Osteocyte (in vitro differentiated cells): Measurements from ENCODE around the gene LOXL1. TPM values are rescaled to one million over a fixed set of nuclear protein-coding genes. Genes with fewer than 3 reads are reported as not detected.
A peak's percentile ranks its signal among the peaks of the same experiment; 100 is the strongest.

Experiments
- DNase-seq: peaks from one replicate; pipeline ENCODE4 v3.0.0; 2021; ENCODE audit warnings: mixed read lengths; ENCODE audit not compliant: unreplicated experiment; ENCODE audit errors: extremely low spot score
- H3K27ac Mint-ChIP-seq: one replicate; pipeline ENCODE4 v1.8.0; 2021; ENCODE audit warnings: mild to moderate bottlenecking, mixed read lengths; ENCODE audit not compliant: unreplicated experiment
- H3K27me3 Mint-ChIP-seq: one replicate; pipeline ENCODE4 v1.8.0; 2021; ENCODE audit warnings: mixed read lengths; ENCODE audit not compliant: unreplicated experiment
- H3K36me3 Mint-ChIP-seq: one replicate; pipeline ENCODE4 v1.8.0; 2021; ENCODE audit warnings: mixed read lengths; ENCODE audit not compliant: unreplicated experiment
- H3K4me1 Mint-ChIP-seq: one replicate; pipeline ENCODE4 v1.8.0; 2021; ENCODE audit warnings: mixed read lengths; ENCODE audit not compliant: unreplicated experiment
- H3K4me3 Mint-ChIP-seq: one replicate; pipeline ENCODE4 v1.8.0; 2021; ENCODE audit warnings: mild to moderate bottlenecking, moderate library complexity, mixed read lengths; ENCODE audit not compliant: unreplicated experiment
- H3K9me3 Mint-ChIP-seq: one replicate; pipeline ENCODE4 v1.8.0; 2021; ENCODE audit warnings: mixed read lengths; ENCODE audit not compliant: unreplicated experiment
- CTCF ChIP-seq: fragments of 200-600 bp; sonication (generic); IDR thresholded peaks from 2 replicates; pipeline ENCODE4 v1.5.0; 2021; ENCODE audit warnings: antibody characterized with exemption, mild to moderate bottlenecking, moderate library complexity
- total RNA-seq: library from RNA; stranded (reverse); gene quantifications from 2 replicates; pipeline ENCODE4 v1.2.1, GENCODE V29; 2021

The LOXL1 gene
- total RNA-seq, 1 donor from 2014 or later, result 417 TPM

GRCh38 chr15:73923488-73924164, 2.6 kb upstream of the LOXL1 start:
- TF ChIP-seq CTCF, result no peak
- Mint-ChIP-seq H3K9me3 (no peaks in the 10 kb centered on the region), H3K27ac (peak overlapping the region; percentile 96), H3K36me3 (peaks cover 13% of the 10 kb centered on the region), H3K4me3 (peak overlapping the region; percentile 78), H3K27me3 (no peaks in the 10 kb centered on the region), H3K4me1 (peaks cover 67% of the 10 kb centered on the region)
- DNase-seq, result no peak

- Mint-ChIP-seq H3K27ac (peak overlapping the region; percentile 96), H3K4me3 (peak overlapping the region; percentile 78), H3K36me3 (peaks cover 10% of the 10 kb centered on the region), H3K4me1 (peaks cover 74% of the 10 kb centered on the region), H3K9me3 (no peaks in the 10 kb centered on the region), H3K27me3 (no peaks in the 10 kb centered on the region)
- TF ChIP-seq CTCF, result no peak
- peak; percentile 92 for DNase-seq
Observed at GRCh38 chr15:73924171-73924921, 1.9 kb upstream of the LOXL1 start.

- Mint-ChIP-seq H3K4me1 (peaks cover 80% of the 10 kb centered on the region), H3K27me3 (no peaks in the 10 kb centered on the region), H3K9me3 (no peaks in the 10 kb centered on the region), H3K36me3 (peaks cover 1% of the 10 kb centered on the region), H3K4me3 (peak overlapping the region; percentile 78), H3K27ac (peak overlapping the region; percentile 96)
- TF ChIP-seq CTCF, result no peak
- DNase-seq, result no peak
Observed at GRCh38 chr15:73925848-73926218, 429 bp upstream of the LOXL1 start.

GRCh38 chr15:73927003-73927475, 777 bp downstream of the LOXL1 start:
- H3K36me3 Mint-ChIP-seq, result peaks cover 1% of the 10 kb centered on the region
- no peaks in the 10 kb centered on the region for H3K27me3 Mint-ChIP-seq
- H3K4me3 Mint-ChIP-seq, result peak overlapping the region; percentile 78
- no peak overlapping the region for H3K27ac Mint-ChIP-seq
- H3K9me3 Mint-ChIP-seq, result no peaks in the 10 kb centered on the region
- peaks cover 81% of the 10 kb centered on the region for H3K4me1 Mint-ChIP-seq
- DNase-seq, result no peak
- no peak for TF ChIP-seq CTCF
